GM19372 (cell line): ENCODE data around the gene WAPL.
"Not testable (repeated sequence)": the region's sequence is repeated elsewhere in the genome, so short reads cannot be mapped to it uniquely, and the experiment has no call there.

Experiments used
- ATAC-seq: cut with Tn5 transposase; IDR thresholded peaks from one replicate; pipeline ENCODE4 v1.9.1; 2021; ENCODE audit warnings: mild to moderate bottlenecking, low read depth, moderate library complexity; ENCODE audit not compliant: unreplicated experiment

Gene WAPL

DNA sequence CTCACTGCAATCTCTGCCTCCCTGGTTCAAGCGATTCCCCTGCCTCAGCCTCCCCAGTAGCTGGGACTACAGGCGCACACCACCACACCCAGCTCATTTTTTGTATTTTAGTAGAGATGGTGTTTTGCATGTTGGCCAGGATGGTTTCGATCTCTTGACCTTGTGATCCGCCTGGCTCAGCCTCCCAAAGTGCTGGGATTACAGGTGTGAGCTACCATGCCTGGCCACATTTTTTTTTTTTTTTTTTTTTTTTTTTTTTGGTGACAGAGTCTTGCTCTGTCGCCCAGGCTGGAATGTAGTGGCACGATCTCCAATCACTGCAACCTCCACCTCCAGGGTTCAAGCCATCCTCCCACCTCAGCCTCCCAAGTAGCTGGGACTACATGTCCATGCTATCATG, 4.1 kb upstream of the WAPL start:
- not testable (repeated sequence) for ATAC-seq

DNA sequence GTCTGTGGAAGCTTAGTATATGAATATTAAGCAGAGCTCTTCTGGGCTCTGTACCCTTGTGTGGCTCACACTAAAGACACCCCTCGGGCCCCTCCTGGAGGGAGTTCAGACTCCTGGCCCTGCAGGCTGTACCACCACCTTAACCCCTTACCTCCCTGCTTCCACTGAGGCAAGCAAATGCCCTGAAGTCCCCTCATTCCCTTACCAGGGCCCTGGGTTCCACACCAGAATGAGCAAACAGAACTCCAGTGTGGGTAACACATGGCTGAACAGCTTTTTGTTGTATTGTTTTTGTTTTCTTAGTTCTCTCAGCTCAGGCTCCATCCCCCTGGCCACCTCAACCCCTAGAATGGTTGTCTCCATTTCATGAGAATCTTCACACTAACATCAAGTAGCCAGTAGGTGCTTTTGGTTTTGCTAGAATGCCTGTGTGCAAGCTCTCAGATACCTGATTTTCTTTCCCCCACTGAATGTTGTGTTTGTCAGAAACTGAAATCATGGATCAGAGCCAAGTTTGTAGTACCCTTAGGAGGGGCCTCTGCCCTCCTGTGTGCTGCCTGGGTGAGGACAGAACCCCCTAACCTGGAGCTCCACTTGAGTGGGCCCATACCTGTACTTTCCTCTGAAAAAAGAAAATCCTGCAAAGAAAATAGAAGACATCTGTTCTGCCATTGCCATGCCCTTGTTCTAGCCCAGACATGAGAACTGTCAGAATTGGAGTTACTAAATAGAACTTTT, 2.8 kb upstream of the WAPL start:
- no peak for ATAC-seq

DNA sequence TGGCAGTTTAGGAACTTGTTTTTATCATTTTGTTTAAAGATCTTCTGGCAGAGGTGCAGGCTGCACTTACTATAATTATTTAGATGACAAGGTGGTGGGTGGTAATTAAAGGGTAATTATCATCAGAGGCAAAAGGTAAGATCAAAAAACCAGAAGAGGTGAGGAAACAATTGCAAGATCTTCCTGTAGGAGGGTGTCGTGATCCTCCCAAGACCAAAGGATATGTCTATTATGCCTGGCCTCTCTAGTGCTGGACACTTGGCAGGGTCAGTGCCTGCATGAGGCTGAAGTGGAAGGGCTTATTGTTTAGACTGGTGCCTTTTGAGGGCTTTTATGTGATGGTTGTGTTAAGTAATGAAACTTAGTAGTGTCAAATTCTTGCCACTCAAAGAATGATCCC, 1.8 kb upstream of the WAPL start:
- ATAC-seq = no peak

DNA sequence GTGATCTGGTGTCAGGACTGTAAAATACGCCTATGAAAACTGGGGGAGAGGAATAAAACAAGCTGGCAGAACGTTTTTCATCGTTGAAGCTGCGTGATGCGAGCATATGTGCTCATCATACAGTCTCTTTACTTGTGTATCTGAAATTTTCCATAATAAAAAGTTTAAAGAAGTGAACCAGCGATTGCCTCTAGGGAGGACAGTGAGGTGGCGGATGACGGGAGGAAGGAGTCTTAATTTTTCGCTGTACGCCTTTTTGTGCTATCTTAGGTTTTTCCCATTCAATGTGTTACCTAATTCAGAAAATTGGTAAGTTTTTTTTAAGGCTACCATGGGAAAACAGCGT, 891 bp upstream of the WAPL start:
- no peak for ATAC-seq

DNA sequence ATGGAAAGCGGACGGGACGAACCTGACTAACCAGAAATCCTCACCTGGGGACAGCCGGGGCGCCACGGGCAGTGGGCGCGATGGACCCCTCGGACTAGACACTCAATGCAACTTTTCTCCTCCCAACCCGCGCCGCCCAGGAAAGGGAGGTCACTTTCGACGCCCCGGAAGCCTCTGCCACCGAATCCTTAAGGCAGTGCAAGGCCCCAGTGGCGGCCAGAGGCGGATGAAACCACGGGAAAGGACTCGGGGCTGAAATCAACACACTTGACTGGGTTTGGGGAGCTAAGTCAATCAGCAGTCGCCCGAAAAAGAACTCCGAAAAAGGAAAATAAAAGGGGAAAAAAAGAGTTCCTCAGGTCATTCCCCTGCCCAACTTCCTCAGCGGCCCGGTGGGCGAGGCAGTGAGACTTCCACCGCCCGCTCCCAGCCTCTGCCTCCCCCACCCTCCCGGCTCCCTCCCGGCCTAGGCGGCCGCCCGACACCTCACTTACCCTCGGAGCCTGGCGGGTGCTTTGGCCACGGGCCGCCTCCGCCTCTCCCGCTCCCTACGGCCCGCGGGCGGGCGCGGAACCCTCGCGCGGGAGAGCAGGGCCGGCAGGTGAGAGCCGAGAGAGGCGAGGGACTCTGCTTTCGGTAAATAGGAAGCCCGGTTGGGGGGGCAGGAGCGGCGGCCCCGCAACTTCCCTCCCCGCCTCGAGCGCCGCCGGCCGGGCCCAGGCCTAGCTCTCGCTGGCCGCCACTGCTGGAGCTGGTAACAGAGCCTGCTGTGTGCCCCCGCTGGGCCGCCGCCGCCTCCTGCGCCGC, 518 bp downstream of the WAPL start:
- ATAC-seq = peak; percentile 11

DNA sequence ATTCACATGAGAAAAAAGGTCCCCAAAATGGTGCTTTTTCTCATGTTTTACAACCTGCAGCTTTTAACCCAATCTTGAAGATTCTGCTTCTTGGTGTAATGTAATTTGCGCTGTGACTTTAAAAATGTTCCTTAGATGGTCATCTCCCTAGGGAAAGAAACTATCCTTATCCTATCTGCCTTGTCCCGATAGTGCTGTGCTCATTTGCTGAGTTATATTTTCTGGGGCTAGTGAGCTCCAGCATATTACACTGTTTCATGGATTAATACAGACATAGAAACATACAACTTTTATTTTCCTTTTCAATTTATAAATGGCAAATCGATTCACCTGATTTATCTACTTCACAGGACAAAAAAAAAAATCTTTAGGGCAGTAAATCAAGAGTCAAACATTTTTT, 2.8 kb downstream of the WAPL start:
- ATAC-seq = no peak

DNA sequence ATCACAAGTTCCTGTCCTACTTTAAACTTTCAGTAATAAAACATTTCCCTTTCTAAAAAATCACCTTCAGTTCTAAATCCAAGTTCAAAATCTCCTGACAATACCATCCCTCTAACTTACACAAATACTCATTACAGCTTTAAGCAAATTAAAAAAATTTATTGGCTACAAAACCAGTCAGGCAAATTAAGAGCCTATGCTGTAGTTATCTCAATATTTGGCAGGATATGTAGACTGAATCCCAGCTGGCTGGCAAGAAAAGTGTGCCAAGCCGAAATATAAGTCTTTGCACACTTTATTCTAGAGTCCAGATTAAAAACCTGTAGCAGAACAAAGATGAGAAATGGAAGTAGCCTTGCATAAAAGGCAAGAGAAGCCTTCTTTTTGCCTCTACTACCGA, 9.5 kb downstream of the WAPL start:
- no peak for ATAC-seq

DNA sequence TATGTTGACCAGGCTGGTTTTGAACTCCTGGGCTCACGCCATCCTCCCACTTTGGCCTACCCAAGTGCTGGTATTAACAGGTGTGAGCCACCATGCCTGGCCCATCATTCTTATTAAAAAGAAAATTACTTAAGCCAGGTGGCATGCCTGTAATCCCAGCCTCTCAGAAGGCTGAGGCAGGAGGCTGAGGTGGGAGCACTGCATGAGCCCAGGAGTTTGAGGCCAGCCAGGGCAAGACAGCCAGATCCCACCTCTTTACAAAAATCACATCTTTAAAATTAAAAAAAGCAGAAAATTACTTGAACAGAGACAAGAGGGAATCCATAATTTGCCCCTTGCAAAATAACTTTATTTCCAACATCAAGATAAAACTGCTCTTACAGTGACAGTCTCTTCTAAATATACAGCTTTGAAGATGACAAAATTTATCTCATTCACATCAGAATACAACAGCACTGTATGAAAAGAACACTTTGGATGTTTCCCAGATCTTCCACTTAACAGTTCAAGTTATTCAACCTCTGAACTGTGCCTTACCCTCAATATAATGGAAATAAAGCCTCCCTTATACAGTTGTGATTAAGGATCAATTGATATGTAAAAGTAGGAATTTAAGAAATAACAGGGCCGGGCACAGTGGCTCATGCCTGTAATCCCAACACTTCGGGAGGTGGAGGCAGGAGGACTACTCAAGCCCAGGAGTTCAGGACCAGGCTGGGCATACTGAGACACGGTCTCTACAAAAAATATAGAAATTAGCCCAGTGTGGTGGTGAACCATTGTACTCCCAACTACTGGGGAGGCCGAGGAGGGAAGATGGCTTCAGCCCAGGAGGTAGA, 10.3 kb downstream of the WAPL start:
- no peak for ATAC-seq

DNA sequence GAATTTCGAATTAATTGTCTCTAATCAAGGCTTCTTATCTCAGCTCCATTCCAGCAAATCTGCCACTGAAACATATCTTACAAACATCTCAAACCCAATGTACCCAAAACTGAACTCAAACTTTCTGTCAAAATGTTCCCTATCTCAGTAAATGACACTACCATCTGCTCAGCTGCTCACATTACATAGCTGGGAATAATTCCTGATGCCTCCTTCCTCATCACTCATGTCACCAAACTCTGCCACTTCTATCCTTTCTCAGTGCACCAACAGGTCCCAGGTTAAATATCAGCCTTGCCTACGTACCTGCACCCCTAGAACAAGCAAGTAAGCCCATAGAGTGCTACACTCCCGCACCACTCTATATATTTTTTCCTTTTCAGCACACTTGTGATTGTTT, 12.4 kb downstream of the WAPL start:
- ATAC-seq = no peak

DNA sequence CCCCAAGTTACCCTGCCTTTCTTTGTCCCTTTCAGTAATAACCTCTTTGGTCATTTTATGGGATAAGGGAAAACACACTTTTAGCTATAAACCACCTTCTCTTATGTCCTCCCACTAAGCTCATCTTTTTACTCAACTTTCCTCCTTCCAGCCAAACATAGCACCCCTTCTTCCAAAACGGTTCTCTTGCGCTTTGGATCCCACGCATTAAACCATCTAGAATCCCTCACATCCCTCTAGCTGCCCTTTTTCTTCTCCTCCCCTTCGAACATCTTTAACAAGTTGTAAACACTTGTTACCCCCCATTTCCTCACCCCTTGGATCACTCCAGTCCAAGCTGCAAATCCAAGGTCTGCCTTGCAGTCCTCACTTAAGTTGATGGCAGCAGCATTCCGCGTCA, 13.4 kb downstream of the WAPL start:
- ATAC-seq = no peak

DNA sequence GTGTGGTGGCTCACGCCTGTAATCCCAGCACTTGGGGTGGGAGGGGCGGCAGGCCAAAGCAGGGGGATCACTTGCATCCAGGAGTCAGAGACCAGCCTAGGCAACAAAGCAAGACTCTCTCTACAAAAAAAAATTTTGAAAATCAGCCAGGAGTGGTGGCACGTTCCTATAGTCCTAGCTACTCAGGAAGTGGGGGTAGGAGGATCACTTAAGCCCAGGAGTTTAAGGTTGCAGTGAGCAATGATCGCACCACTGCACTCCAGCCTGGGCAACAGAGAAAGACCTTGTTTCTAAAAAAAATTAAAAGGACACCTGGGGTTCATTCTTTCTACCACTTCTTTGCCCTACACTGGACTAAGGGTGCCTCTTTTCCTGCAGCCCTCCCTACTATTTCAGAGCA, 15.1 kb downstream of the WAPL start:
- no peak for ATAC-seq

DNA sequence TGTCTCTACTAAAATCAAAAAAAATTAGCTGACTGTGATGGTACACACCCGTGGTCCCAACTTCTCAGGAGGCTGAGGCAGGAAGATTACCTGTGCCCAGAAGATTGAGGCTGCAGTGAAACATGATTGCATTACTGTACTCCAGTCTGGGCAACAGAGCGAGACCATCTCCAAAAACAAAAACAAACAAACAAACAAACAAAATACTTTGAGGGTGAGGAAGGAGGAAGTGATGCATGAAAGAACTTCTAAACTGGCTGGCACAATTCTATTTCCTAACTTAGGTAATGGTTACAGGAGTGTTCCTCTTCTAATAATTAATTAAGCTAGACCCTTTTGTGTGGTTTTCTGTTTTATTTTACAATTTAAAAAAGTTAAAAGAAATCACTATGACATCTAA, 15.5 kb downstream of the WAPL start:
- no peak for ATAC-seq

DNA sequence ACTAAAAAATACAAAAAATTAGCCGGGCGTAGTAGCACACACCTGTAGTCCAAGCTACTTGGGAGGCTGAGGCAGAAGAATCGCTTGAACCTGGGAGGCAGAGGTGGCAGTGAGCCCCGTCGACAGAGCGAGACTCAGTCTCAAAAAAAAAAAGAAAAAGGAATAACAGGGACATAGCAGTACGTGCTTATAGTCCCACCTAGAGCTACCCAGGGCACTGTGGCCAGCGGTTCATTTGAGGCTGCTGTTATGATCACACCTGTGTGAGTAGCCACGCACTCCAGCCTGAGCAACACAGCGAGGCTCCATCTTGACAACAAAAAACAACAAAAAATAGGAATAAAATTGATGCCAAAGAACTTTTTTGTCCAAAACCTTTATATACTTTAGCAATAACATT, 17.1 kb downstream of the WAPL start:
- ATAC-seq = no peak

DNA sequence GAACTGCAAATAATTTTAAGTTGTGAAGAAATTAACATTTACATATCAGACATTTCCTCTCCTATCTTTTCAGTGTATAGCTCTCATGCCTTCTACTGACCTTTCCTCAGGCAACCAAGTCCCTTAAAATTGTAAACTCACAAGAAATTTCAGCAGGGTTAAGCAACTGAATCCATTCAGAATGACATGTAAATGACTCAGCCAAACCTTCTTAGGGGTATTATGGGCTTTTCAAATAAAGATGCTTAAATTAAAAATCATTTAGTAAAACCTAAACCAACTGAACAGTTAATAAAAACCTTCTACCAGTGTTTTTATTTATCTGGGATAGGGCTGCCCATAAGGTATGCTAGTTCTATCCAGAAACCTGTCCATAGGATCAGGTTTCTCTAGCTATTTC, 20.7 kb downstream of the WAPL start:
- ATAC-seq = no peak

DNA sequence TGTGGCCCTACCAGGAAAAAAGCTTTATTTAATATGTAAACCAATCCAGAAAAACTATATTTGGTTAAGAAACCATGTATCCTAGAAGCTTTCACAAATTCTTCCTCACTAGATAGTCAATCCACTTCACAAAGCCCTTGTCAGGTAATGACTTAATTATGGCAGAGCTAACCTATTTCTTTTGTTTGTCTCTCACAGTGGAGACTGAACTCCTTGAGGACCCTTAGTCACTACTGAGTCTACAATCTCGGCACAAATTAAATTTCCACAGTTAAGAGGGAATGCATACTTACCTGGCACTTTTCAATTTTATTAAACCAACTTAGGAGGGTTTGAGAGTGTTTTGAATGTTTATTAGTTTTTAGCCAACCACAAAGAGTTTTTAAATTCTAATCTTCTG, 23.0 kb downstream of the WAPL start:
- no peak for ATAC-seq

DNA sequence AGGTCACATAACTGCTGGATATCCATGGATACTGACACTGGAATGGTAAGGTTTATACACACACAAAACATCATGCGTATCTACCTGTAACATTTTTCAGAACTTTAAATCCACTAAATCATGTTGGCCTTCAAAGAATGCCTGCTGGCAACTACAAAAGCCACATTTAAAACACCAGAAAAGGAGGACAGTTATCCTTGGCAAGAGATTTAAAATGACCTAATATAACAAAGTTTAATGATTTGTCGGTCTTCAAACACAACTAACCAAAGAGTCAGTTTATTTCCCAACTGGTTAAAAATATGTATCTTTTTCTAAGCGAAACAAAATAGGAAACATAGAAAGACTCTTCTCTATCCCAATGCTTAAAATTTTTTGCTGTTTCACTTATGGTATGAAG, 24.0 kb downstream of the WAPL start:
- ATAC-seq = no peak

DNA sequence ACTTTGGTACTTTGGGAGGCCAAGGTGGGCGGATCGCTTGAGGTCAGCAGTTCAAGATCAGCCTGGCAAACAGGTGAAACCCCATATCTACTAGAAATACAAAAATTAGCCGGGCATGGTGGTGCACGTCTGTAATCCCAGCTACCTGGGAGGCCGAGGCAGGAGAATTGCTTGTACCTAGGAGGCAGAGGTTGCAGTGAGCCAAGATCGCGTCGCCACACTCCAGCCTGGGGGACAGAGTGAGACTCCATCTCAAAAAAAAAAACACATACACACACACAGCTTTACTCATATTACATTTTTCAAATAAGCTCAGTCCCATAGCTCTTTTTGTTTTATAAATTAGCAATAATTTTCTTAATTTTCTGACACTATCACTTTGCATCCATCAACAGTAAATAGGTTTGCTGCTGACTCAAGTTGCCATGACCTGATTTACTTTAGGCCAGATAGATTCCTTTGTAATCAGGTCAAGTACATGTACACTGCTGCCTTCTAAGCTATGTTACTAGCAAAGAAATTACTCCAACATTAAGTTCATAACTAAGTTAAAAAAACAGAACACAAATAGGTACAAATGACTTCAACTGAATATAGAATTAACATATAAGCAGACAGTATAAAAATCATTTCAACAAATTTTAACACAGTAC, 31.5 kb downstream of the WAPL start:
- ATAC-seq = no peak

DNA sequence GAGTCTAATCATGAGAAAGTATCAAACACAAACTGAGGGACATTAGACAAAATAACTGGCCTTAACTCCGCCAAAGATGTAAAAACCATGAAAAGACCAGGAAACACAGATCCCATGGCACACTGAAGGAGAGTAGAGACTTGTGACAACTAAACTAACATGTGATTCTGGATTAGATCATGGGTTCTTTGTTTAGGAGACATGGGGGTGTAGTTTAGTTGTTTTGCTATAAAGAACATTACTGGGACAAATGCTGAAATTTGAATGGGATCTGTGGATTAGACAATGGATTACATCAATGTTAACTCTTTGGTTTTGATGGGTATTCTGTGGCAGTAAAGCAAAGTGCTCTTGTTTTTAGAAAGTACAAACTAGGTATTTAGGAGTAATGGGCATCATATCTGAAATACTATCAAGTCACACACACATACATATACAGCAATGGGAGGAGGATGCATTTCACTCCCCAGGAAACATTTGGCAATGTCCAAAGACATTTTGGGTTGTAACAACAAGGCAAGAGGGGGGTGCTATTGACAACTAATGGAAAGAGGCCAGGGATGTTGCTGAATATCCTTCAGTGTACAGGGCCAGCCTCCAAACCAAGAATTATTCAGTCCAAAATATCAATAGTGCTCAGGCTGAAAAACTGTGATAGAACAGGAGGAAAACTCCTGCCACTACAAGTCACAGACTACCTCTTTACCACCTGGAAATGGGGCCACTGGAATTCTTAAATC, 32.4 kb downstream of the WAPL start:
- no peak for ATAC-seq

DNA sequence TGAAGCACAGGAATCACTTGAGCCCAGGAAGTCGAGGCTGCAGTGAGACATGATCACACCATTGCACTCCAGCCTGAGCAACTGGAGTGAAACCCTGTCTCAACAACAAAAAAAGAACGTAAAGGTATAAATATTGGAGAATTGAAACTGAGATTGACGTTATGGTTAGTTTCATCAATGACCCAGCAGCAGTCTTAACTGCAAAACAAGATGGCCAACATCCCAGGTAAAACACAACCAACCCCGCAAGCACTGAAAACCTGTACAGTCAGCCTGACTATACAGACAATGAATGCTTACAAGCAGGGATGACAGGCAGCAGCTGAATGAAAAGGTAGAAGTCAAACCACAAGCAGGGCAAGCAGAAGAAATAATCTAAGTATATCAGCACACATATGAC, 34.7 kb downstream of the WAPL start:
- ATAC-seq = peak; percentile 67

DNA sequence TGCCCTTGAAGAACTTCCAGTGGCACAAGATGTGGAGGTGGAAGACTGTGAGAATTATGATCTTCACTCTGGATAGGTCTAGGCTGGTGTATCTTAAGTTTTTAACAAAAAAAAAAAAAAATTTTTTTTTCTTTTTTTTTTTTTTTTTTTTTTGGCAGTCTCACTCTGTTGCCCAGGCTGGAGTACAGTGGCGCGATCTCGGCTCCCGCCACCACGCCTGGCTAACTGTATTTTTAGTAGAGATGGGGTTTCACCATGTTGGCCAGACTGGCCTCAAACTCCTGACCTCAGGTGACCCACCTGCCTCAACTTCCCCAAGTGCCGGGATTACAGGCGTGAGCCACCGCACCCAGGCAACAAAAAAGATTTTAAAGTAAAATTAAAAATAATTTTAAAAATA, 37.9 kb downstream of the WAPL start:
- ATAC-seq = no peak
